WI38 (cell line): ENCODE measurements around the gene NACC2.

ENCODE experiments used
- H3K4me3 ChIP-seq: 2 replicates; pipeline ENCODE4 v1.5.1; 2011; ENCODE audit warnings: low read depth, mild to moderate bottlenecking, control low read depth, low read length
- CTCF ChIP-seq: IDR thresholded peaks from 2 replicates; pipeline ENCODE4 v1.5.1; 2012; ENCODE audit warnings: low read depth, mild to moderate bottlenecking, control low read depth, low read length

NACC2 gene

GRCh38 chr9:135976531-135976930 lies 118.6 kb downstream of the NACC2 start:
- no peak for TF ChIP-seq CTCF
- H3K4me3 ChIP-seq: no peak overlapping the region

GRCh38 chr9:135975834-135976233 lies 119.3 kb downstream of the NACC2 start:
- H3K4me3 ChIP-seq: no peak overlapping the region
- TF ChIP-seq CTCF: no peak

DNA sequence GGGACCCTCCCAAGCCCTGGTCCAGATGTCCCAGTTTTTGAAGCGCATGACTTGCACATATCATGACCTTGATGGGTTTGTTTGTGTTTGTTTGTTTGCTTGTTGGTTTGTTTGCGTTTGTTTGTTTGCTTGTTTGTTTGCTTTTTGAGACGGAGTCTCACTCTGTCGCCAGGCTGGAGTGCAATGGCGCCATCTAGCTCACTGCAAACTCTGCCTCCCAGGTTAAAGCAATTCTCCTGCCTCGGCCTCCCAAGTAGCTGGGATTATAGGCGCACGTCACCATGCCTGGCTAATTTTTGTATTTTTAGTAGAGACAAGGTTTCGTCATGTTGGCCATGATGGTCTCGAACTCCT lies 120.9 kb downstream of the NACC2 start:
- no peak overlapping the region for H3K4me3 ChIP-seq
- TF ChIP-seq CTCF: no peak

DNA sequence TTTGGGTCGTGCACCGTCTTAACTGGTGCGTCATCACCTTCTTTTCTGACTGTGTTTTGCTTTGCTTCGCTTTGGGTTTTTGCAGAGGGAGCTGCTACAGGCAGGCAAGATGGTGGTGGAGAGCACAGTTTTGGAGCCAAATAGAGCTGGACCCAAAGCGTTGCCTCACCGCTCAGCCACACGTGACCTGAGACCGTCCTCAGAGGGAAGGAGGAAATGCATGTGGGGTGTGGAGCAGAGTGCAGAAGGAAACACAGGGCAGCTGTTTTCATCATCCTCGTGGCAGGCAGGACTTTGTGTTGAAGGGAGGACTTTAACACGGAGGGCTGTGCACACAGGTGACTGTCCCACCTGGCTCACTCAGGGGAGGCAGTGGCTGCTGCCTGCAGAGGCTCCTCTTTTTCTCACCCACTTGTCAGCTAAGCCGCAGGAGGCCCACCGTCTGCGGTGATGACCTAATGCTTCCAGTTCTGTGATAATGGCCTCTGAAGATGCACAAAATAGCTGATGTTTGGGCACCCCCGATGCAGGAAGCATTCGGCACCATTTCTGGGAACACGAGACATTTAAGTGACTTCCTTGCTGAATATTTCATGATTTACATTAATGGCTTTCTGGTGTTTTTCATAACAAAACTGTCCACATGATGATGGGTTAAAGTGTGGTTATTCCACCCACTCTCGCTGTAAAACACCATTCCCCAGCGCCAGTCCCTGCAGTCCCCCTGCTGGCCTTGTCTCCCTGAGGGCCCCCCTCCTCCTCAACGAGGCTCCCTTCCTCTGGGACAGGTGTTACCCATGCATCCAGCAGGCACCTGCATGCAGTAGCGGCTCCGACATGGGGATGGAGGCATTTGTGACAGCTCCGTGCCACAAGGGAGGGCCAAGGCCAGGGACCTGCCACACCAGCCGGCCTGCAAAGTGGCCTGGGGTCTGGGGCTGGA lies 121.5 kb downstream of the NACC2 start:
- TF ChIP-seq CTCF: no peak
- H3K4me3 ChIP-seq: no peak overlapping the region

- no peak for TF ChIP-seq CTCF
- no peak overlapping the region for H3K4me3 ChIP-seq
Measured at GRCh38 chr9:135971892-135972291, 123.2 kb downstream of the NACC2 start.

DNA sequence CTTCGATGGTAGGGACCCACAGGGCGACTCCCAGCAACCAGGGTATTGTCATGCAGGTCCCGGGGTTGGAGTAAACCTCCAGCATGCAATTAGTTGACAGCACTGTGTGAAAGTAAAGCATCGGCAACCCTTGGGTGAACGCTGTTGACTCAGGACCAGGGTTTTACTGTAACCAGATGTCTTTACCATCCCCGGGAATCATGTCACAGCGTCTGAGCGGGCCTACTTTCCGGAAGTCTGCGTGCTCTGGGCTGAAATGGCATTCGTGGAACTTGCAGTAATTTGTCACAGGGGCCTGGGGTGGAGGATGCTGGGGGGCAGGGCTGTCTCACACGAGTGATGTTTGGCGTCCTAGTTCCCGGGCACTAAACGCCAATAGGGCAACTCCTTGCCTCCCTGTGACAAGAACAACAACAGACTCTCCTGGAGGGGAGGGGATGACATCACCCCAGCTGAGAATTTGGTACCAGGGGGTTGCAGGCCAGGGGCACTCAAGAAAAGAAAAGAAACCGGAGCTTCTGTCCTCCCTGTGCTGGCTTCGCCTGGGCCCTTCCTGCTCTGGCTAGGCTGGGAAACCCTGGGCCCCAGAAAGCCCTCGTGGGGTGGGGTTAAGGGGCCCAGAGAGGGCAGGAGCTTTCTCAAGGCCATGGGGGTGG lies 123.8 kb downstream of the NACC2 start:
- H3K4me3 ChIP-seq: no peak overlapping the region
- no peak for TF ChIP-seq CTCF
